Heart left ventricle (tissue), 16 donors: ENCODE data around the gene FDXACB1. TPM values are rescaled to one million over a fixed set of nuclear protein-coding genes. Genes with fewer than 3 reads are reported as not detected.

Experiments
- ATAC-seq, 4 donors: fragments of 200-7000 bp; cut with Tn5 transposase; one replicate each; pipeline ENCODE4 v1.9.1; 2020 to 2022; ENCODE audit warnings: moderate library complexity in 4 of 4, mild to moderate bottlenecking in 3 of 4, moderate number of reproducible peaks in 1 of 4
- DNase-seq, 5 donors: peaks; one replicate each; pipeline ENCODE4 v3.0.0-alpha.2; 2020
- H3K27ac ChIP-seq, 12 donors: fragments of 200-600 bp; sonication (generic) in 4 of 12; one replicate each; pipeline versions ENCODE4 v1.5.0 to v1.8.0; 2016 to 2022; ENCODE audit warnings: mild to moderate bottlenecking in 2 of 12
- H3K27me3 ChIP-seq, 9 donors: fragments of 200-600 bp; sonication (generic) in 2 of 9; one replicate each; pipeline versions ENCODE4 v1.5.1 to v1.8.0; 2016 to 2022; ENCODE audit warnings: mild to moderate bottlenecking in 3 of 9
- H3K36me3 ChIP-seq, 9 donors: fragments of 200-600 bp; sonication (generic) in 2 of 9; one replicate each; pipeline versions ENCODE4 v1.5.0 to v1.8.0; 2018 to 2022; ENCODE audit warnings: mild to moderate bottlenecking in 2 of 9
- H3K4me1 ChIP-seq, 12 donors: fragments of 200-600 bp; sonication (generic) in 4 of 12; one replicate each; pipeline versions ENCODE4 v1.5.0 to v1.8.0; 2016 to 2022; ENCODE audit warnings: mild to moderate bottlenecking in 3 of 12
- H3K4me3 ChIP-seq, 12 donors: fragments of 200-600 bp; sonication (generic) in 4 of 12; one replicate each; pipeline versions ENCODE4 v1.5.0 to v1.8.0; 2017 to 2022; ENCODE audit warnings: mild to moderate bottlenecking in 9 of 12, moderate library complexity in 4 of 12
- H3K9me3 ChIP-seq, 12 donors: fragments of 200-600 bp; sonication (generic) in 4 of 12; one replicate each; pipeline versions ENCODE4 v1.5.0 to v1.8.0; 2016 to 2022; ENCODE audit warnings: mild to moderate bottlenecking in 1 of 12
- POLR2A ChIP-seq, 2 donors: fragments of 450-650 bp; IDR thresholded peaks; one replicate each; pipeline ENCODE4 v1.6.1; 2017; ENCODE audit warnings: antibody characterized with exemption in 2 of 2, mild to moderate bottlenecking in 2 of 2, moderate library complexity in 2 of 2
- WGBS, 4 donors: extraction: QIAGEN DNeasy Blood & Tissue Kit in 2 of 4; methylation state at CpG; one replicate each; pipeline versions ENCODE4 v1.1.5 to v1.1.7; 2013 to 2018; 5-methylcytosine and 5-hydroxymethylcytosine counted together
- intact Hi-C, 10 donors: fragments of 100-400 bp; cut with DNase I; formaldehyde crosslinking; loops; one replicate each; pipeline versions ENCODE4 v1.11.1 to v1.14.2; 2022
- polyA plus RNA-seq, 2 donors: library from polyadenylated mRNA; stranded (reverse); fragments of 200-250 nt; gene quantifications; one replicate each; pipeline ENCODE4 v1.2.3, GENCODE V29; 2013
- total RNA-seq, 9 donors: library from RNA; depleted of rRNA in 2 of 9; stranded (reverse); fragments of >200 nt in 2 of 9; fragmentation: NEBNext Ultra II Directional in 3 of 9; extraction: Animal tissue kit (Norgen Biotek cat#: 25700) in 3 of 9; gene quantifications; one replicate each; pipeline versions ENCODE4 v1.1.0 to v1.2.4, GENCODE V29; 2016 to 2023
- TF ChIP-seq, protein P1 (sequence below), 12 donors: fragments of 200-600 bp; sonication (generic) in 4 of 12; IDR thresholded peaks; one replicate each; pipeline versions ENCODE4 v1.5.0 to v1.8.0; 2018 to 2022; ENCODE audit warnings: antibody characterized with exemption in 12 of 12, mild to moderate bottlenecking in 5 of 12
- donor health status: ischemic (EF 13 %, LVEDD 7.1; RV severe dilation, severe dysfunction).
- donor health status: healthy with polysubstance abuse.
- donor health status: DM: no; HTN: yes; CAD: no.
- donor health status: DM: no; HTN: no; CAD: no.
- donor health status: ischemic (EF 25% LVEDD 6.9; RV normal size, moderate dysfunction).
- donor health status: ischemic (EF 25% LVEDD 5.7; RV mildly dilated, moderate dysfunction).
- donor health status: healthy.
- donor health status: DM: yes; HTN: yes; CAD: no.
- donor health status: ischemic (EF 35%, LVEDD 5.7; RV mildly dilated, moderate dysfunction).
- donor health status: nonischemic (EF 11% LVEDD 7.7; RV severe dilation, severe dysfunction).
- donor health status: DM: yes; HTN: yes; CAD: no.
- donor health status: PGD.
- donor health status: ischemic (EF 29% LVEDD 5.4; RV normal size, mild dysfunction).
- donor health status: nonischemic (EF 23%, LVEDD 6.1; RV moderate dilation, normal function).

FDXACB1 gene
- total and polyA plus RNA-seq, 11 donors = 0.69 to 2.0 (median 1.1) TPM

DNA sequence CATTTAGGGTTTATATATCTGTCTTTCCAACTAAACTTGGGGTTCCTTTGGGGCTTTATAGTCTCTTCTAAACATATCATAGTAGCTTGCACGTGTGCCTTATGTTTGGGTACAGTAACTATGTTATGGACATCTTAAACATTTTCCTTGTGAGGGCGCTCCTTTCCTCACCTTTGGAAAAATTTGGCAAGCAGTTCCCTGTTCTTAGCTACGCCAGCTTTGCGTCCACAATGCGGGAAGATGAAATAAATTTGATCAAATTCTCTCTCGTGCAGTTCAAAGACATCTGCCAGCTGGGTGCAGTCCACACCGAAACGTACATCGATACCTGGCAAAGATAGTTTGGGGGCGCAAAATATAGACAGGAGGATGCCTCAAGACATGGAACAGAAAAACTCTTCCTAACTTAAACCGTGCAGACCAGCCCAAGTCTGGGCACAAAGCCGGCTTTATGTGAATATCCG is 548 bp downstream of the FDXACB1 start:
- Histone ChIP-seq H3K27ac (peak overlapping the region; percentile 90 to 98 (median 93)), H3K27me3 (no peaks in the 10 kb centered on the region), H3K36me3 (peaks cover 0 to 30% (median 9%) of the 10 kb centered on the region in 9 donors), H3K4me1 (peaks cover 0 to 24% (median 12%) of the 10 kb centered on the region in 12 donors), H3K9me3 (no peaks in the 10 kb centered on the region), H3K4me3 (peak overlapping the region; percentile 41 to 84 (median 72))
- ATAC-seq (peak in 1 of 4 donors; percentile 0), DNase-seq (no peak)
- 0 to 1% (median 0%) methylated on average over 12 to 13 of the region's 13 CpGs for WGBS, 4 donors
- no peak for TF ChIP-seq POLR2A (IDR thresholded peaks at IDR 0.05)
- TF ChIP-seq, protein P1, sequence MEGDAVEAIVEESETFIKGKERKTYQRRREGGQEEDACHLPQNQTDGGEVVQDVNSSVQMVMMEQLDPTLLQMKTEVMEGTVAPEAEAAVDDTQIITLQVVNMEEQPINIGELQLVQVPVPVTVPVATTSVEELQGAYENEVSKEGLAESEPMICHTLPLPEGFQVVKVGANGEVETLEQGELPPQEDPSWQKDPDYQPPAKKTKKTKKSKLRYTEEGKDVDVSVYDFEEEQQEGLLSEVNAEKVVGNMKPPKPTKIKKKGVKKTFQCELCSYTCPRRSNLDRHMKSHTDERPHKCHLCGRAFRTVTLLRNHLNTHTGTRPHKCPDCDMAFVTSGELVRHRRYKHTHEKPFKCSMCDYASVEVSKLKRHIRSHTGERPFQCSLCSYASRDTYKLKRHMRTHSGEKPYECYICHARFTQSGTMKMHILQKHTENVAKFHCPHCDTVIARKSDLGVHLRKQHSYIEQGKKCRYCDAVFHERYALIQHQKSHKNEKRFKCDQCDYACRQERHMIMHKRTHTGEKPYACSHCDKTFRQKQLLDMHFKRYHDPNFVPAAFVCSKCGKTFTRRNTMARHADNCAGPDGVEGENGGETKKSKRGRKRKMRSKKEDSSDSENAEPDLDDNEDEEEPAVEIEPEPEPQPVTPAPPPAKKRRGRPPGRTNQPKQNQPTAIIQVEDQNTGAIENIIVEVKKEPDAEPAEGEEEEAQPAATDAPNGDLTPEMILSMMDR (IDR thresholded peaks at IDR 0.05) = no peak
- intact Hi-C loops = loop anchor here in 9 of 10 donors (2.0 to 10.0 kb wide), 14 partner anchors 34 to 209 kb away; partner anchors contain the start of genes SDHD (in 6 of the 9), TIMM8B (in 6 of the 9), HSPB2 (in 2 of the 9) and CRYAB (in 1 of the 9)

DNA sequence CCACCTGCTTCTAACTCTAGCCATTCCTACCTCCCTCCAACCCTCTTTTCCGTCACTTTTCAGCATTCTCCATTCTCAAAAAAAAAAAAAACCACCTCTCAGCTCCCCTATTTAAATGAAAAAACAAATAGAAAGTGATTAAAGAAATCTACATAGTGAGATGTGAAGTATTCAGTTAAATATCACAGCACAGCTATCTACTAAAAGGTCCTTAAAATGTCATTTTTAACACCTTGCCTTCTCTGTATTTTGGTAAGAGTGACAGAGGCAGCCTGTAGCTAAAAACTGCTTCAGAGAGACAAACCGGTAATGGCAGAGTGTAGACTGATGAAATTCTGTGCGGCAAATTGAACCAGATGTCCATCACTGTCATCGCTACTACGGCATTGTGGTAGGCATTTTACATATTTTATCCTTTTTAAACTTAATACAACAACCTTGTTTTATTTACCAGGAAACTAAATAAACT is 7.2 kb downstream of the FDXACB1 start:
- intact Hi-C loops = loop anchor here in 7 of 10 donors (5.0 to 10.0 kb wide), 3 partner anchors 106 to 213 kb away; partner anchors contain the start of genes SDHD (in 5 of the 7) and TIMM8B (in 5 of the 7)
- TF ChIP-seq, protein P1 (IDR thresholded peaks at IDR 0.05) = no peak
- no peak for TF ChIP-seq POLR2A (IDR thresholded peaks at IDR 0.05)

DNA sequence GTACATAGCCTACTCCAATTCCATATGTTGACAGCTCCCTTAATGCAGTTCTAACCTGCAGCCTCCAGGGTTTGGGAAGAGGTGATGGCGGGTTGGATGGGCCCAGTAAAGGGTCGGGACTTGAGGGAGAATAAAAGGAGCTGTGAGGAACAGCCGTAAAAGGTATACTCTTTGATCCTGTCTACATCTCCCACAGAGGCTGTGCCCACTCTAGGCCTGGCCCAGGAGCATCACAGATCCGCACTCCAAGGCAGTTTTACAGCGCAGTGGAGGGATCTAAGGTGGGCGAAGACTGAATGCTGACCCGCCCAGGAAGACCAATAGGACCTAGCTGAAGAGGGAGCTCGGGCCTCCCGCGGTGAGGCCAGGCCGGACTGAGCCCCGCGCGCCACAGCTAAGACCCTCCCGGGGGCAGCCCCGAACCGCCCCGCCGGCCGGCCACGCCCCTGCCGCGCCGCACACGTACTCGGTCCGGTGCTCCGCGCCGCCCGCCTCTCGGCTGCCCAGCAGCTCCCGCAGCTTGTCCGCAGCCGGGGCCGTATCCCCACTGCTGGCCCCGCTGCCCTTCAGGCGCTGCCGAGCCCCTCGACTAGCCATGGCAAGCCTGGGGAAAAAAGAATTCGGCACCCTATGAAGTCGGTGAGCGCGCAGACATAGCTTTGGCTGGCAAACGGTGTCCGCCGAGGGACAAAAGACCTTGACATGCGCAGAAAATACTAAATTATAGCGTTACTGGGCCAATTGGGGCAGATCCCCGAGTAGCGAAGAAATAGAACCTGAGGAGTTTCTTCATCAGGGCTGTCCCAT is 7.9 kb downstream of the FDXACB1 start, which contains the start of gene ALG9:
Gene ALG9 (minus strand): TSS at position 696 of the 807 bp plus-strand sequence. CDS start 99 bp downstream, at position 597.
- H3K27ac ChIP-seq = peak within 1 kb of the TSS; percentile 84 to 94 (median 91)
- no peaks in the 10 kb centered on the region for H3K9me3 ChIP-seq
- peaks cover 0 to 23% (median 11%) of the 10 kb centered on the region in 12 donors for H3K4me1 ChIP-seq
- peak within 1 kb of the TSS; percentile 70 to 100 (median 86) for H3K4me3 ChIP-seq
- intact Hi-C loops = loop anchor here in 7 of 10 donors (5.0 to 10.0 kb wide), 3 partner anchors 106 to 214 kb away; partner anchors contain the start of genes SDHD (in 5 of the 7) and TIMM8B (in 5 of the 7)
- DNase-seq (peak; percentile 88 to 92 (median 89)), ATAC-seq (peak; percentile 66 to 95 (median 90))
- WGBS, 4 donors = 0 to 1% (median 1%) methylated on average over 25 to 51 of the region's 51 CpGs
- peaks cover 0 to 49% (median 37%) of the 10 kb centered on the region in 9 donors for H3K36me3 ChIP-seq
- TF ChIP-seq, protein P1 (IDR thresholded peaks at IDR 0.05) = peak in 2 of 12 donors; percentile 23 to 24
- peak in 1 of 2 donors; percentile 32 for TF ChIP-seq POLR2A (IDR thresholded peaks at IDR 0.05)
- H3K27me3 ChIP-seq = no peaks in the 10 kb centered on the region

More for the DNA sequence above, 7.2 kb downstream of the FDXACB1 start:
- DNase-seq (no peak), ATAC-seq (peak in 3 of 4 donors; percentile 26 to 44 (median 40))
- peaks cover 0 to 23% (median 11%) of the 10 kb centered on the region in 12 donors for H3K4me1 ChIP-seq
- H3K36me3 ChIP-seq = peaks cover 0 to 49% (median 33%) of the 10 kb centered on the region in 9 donors
- peak overlapping the region; percentile 70 to 100 (median 86) for H3K4me3 ChIP-seq
- H3K27me3 ChIP-seq = no peaks in the 10 kb centered on the region
- no peaks in the 10 kb centered on the region for H3K9me3 ChIP-seq
- peak overlapping the region; percentile 84 to 94 (median 91) for H3K27ac ChIP-seq
- 46 to 55% (median 54%) methylated on average over 5 of the region's 5 CpGs for WGBS, 4 donors
